PC-3 (cell line): ENCODE data around the gene DPH2.

Experiments
- CTCF ChIP-seq: fragments of 300-600 bp; sonication (generic); conservative IDR thresholded peaks from 2 replicates; pipeline ENCODE4 v1.5.1; 2017; ENCODE audit warnings: antibody characterized with exemption, low read depth, mild to moderate bottlenecking, low read length
- EZH2phosphoT487 ChIP-seq: fragments of 300-600 bp; sonication (generic); IDR thresholded peaks from 2 replicates; pipeline ENCODE4 v1.6.1; 2018; ENCODE audit warnings: mild to moderate bottlenecking, antibody characterized with exemption, low read length, borderline replicate concordance

GRCh38 chr1:43958351-43959255, 11.2 kb upstream of the DPH2 start:
- TF ChIP-seq CTCF: no peak
- no peak for TF ChIP-seq EZH2phosphoT487
